Subcutaneous adipose tissue (tissue), 4 donors: Measurements from ENCODE around the gene PTPRD. TPM values are rescaled to one million over a fixed set of nuclear protein-coding genes. Genes with fewer than 3 reads are reported as not detected.

Experiments used
- total RNA-seq, 4 donors: library from RNA; depleted of rRNA; stranded (reverse); fragments of >200 nt; gene quantifications; one replicate each; pipeline ENCODE4 v1.1.0, GENCODE V29; 2016
- TF ChIP-seq, protein P1 (sequence below): fragments of 450-650 bp; IDR thresholded peaks from one replicate; pipeline ENCODE4 v1.5.1; 2016; ENCODE audit warnings: low read depth, mild to moderate bottlenecking, control low read depth, antibody characterized with exemption, moderate library complexity

PTPRD gene
- total RNA-seq, 4 donors from 2014 or later, result 5.1 to 17.3 (median 12.1) TPM

DNA sequence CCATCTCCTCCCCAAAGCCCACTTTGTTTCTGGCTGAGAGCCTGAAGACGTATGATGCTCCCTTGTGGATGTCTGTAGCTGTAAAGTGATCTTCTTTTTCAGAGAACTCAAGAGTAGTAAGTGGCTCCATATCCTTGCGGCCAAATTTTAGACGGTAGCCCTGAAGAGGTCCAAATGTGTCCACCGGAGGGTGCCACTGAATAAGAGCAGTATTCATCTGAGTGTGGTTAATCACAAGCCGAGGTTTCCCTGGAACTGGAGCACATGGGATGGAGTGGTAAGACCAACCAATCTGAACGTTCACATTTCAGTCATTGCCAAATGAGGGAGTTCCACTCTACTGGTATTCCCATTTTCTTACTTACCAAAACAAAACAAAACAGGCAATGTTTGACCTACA lies 2126.7 kb downstream of the PTPRD start:
- TF ChIP-seq, protein P1, sequence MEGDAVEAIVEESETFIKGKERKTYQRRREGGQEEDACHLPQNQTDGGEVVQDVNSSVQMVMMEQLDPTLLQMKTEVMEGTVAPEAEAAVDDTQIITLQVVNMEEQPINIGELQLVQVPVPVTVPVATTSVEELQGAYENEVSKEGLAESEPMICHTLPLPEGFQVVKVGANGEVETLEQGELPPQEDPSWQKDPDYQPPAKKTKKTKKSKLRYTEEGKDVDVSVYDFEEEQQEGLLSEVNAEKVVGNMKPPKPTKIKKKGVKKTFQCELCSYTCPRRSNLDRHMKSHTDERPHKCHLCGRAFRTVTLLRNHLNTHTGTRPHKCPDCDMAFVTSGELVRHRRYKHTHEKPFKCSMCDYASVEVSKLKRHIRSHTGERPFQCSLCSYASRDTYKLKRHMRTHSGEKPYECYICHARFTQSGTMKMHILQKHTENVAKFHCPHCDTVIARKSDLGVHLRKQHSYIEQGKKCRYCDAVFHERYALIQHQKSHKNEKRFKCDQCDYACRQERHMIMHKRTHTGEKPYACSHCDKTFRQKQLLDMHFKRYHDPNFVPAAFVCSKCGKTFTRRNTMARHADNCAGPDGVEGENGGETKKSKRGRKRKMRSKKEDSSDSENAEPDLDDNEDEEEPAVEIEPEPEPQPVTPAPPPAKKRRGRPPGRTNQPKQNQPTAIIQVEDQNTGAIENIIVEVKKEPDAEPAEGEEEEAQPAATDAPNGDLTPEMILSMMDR, result no peak

DNA sequence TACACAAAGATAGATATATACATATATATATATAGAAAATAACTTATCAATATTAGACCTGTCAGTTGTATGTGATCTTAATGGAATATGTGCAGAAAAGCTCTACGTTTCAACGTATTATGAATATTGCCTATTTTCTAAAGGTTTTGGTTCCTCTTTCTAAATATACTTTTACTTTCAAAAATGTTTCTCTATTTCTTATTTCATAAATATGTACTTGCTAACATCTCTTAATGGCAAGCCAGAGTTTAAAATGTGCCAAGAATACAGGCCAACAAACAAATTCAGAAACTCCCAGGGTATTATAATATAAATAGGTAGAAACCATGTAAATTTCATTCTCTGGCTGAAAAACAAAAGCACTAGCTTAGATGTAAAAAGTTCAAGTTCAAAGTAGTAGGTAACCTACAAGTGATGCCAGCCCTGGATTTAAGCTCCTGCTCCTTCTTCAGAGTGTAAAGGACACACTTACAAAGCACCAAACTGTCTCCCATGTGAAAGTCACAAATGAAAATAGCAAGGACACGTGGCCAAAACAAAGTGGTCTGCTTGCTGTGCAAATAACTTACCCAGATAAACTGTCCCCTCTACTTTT lies 2128.1 kb downstream of the PTPRD start:
- TF ChIP-seq, protein P1, result no peak

DNA sequence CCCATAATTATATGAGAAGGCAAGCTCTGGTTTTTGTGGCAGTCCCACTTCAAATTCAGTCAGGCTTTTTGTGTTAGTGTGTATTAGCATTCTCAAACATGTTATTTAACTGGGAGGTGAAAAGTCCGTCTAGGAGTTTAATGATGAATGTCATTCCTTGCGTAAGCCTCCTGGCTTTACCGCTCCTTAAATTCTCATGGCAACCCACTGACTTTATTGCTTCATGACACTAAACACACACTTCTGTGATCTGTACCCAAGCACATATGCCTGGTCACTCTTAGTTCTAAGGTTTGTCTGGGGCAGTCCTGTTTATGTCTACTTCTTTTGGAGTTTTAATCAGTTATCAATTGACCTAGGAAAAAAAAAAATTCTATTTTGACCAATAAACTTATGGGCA lies 2135.4 kb downstream of the PTPRD start:
- TF ChIP-seq, protein P1, result no peak

DNA sequence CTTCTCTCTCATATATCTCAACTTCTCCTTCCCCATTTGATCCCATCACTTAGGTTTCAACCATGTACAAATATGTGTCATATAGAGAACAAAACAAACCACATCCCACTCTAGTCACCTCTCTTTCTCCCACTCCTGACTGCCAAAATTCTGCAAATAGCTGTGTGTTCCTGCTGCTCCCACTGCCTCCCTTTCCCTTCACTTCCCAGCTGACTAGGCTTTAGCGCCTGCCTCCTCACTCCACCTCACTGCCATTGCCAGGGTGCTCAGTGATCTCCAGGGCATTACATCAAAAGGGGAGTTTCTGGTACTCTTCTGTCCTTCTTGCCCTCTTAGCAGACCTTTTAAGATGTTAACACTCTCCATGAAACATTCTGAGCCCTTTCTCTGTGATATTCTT lies 2137.9 kb downstream of the PTPRD start:
- TF ChIP-seq, protein P1, result no peak

DNA sequence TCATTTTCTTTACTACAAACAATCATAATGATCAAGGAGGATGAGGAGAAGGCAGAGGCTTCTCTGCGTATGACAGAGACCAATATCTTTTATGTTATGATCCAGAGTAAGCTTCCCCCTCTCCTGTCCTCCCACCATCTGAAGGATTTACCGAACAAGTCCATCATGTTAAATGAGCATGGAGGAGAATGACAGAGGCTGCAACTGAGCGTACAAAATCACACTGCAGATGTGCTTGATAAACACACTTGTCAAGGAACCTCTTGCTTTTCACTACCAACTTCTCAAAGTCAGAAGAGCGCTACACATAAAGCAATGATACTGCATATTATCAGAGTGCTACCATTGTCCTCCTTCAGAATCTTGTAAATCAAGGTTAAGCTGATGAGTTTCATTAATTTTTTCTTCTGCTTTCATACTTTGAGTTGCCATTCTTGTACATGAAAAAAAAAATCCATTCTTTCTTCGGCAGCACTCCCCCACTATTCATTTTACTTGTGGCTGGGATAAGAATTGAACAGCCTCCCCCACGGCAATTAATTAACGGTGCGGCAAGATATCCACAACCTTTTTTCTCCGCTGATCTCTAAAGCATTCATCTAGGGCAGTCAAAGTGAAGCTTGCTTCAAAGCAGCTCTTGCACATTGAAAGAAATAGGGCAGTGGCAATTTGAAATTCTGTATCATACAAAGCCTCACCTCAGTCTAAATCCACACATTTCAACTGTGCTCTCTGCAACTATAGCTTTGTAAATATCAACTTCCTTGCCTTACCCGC lies 2139.4 kb downstream of the PTPRD start:
- TF ChIP-seq, protein P1, result no peak

DNA sequence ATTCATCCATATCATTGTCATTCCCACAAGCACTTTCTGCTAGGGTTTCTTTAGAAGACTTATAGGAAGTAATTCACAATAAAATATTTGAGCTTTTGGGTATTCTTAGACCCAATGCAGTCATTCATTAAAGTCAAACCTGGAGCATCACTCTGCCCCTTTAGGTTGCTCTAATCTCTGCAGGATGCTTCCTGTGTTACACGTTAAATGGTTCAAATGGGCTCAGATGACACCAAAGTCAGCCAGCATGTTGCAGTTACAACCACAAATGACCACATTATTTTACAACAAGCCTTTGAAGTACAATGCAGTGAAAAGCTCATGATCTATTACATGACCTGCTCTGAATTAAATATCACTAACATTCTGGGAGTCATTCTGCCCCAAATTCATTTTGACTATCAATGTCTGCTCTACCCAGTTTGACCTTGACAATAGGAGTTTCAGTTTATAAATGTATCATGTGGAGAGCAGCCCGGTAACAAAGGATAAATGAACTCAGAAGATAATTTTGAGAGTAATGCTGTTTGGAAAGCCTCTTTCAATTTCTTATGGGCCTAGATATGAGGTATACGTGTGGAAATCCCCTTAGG lies 2144.7 kb downstream of the PTPRD start:
- TF ChIP-seq, protein P1, result no peak

DNA sequence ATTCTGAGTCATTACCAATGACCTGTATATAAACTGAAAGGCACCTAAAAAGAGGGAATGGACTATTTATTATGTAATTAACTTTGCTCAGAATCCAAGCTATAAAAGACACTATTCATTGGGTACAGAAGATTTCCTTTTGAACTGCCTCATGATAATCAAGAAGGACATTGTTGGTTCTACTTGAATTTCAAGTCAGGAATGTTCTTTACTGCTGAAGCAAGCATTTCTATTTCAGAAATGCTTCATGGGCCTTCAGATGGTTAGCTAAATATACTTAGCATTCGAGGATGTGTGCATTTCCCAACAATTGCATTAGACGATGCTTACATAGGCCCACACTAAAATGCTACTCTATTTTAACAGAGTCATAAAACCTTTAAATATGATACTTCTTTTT lies 2155.0 kb downstream of the PTPRD start:
- TF ChIP-seq, protein P1, result no peak
